Measurements from ENCODE around the gene FITM1. TPM values are rescaled to one million over a fixed set of nuclear protein-coding genes. Genes with fewer than 3 reads are reported as not detected.

The FITM1 gene
- 100 to 1,000 TPM in 8 of 10 donors, 10 to 100 TPM in 2; 68.5 to 142 (median 118) TPM for polyA plus RNA-seq (ENCODE audit: insufficient read length in 10 of 10)
- long read RNA-seq, donor 1, transcript FITM1-202 (1 exons, 800 nt) = minor isoform, 87 of 226 reads
- long read RNA-seq, donor 1, transcript FITM1-201 (2 exons, 1,194 nt) = major isoform, 139 of 226 reads
- long read RNA-seq, donor 1, partial matches to known transcripts = 0 of 226 reads
- long read RNA-seq, donor 1, other reads (novel, unspliced or antisense) = 0 of 226 reads
- long read RNA-seq, donor 2, transcript FITM1-201 (2 exons, 1,194 nt) = major isoform, 122 of 224 reads
- long read RNA-seq, donor 2, transcript FITM1-202 (1 exons, 800 nt) = minor isoform, 102 of 224 reads
- long read RNA-seq, donor 2, partial matches to known transcripts = 0 of 224 reads
- long read RNA-seq, donor 2, other reads (novel, unspliced or antisense) = 0 of 224 reads
- long read RNA-seq, donor 3 = 0 reads
- long read RNA-seq, donor 4, transcript FITM1-201 (2 exons, 1,194 nt) = minor isoform, 101 of 217 reads
- long read RNA-seq, donor 4, transcript FITM1-202 (1 exons, 800 nt) = major isoform, 116 of 217 reads
- long read RNA-seq, donor 4, partial matches to known transcripts = 0 of 217 reads
- long read RNA-seq, donor 4, other reads (novel, unspliced or antisense) = 0 of 217 reads
- long read RNA-seq, donor 5, transcript FITM1-202 (1 exons, 800 nt) = minor isoform, 97 of 232 reads
- long read RNA-seq, donor 5, transcript FITM1-201 (2 exons, 1,194 nt) = major isoform, 135 of 232 reads
- long read RNA-seq, donor 5, partial matches to known transcripts = 0 of 232 reads
- long read RNA-seq, donor 5, other reads (novel, unspliced or antisense) = 0 of 232 reads
- long read RNA-seq, donor 6, transcript FITM1-202 (1 exons, 800 nt) = major isoform, 165 of 314 reads
- long read RNA-seq, donor 6, transcript FITM1-201 (2 exons, 1,194 nt) = minor isoform, 149 of 314 reads
- long read RNA-seq, donor 6, partial matches to known transcripts = 0 of 314 reads
- long read RNA-seq, donor 6, other reads (novel, unspliced or antisense) = 0 of 314 reads
- long read RNA-seq, donor 7, transcript FITM1-202 (1 exons, 800 nt) = minor isoform, 79 of 164 reads
- long read RNA-seq, donor 7, transcript FITM1-201 (2 exons, 1,194 nt) = major isoform, 85 of 164 reads
- long read RNA-seq, donor 7, partial matches to known transcripts = 0 of 164 reads
- long read RNA-seq, donor 7, other reads (novel, unspliced or antisense) = 0 of 164 reads
- long read RNA-seq, donor 8, transcript FITM1-202 (1 exons, 800 nt) = major isoform, 61 of 110 reads
- long read RNA-seq, donor 8, transcript FITM1-201 (2 exons, 1,194 nt) = minor isoform, 49 of 110 reads
- long read RNA-seq, donor 8, partial matches to known transcripts = 0 of 110 reads
- long read RNA-seq, donor 8, other reads (novel, unspliced or antisense) = 0 of 110 reads
- long read RNA-seq, donor 9, transcript FITM1-202 (1 exons, 800 nt) = minor isoform, 14 of 29 reads
- long read RNA-seq, donor 9, transcript FITM1-201 (2 exons, 1,194 nt) = major isoform, 15 of 29 reads
- long read RNA-seq, donor 9, partial matches to known transcripts = 0 of 29 reads
- long read RNA-seq, donor 9, other reads (novel, unspliced or antisense) = 0 of 29 reads

GRCh38 chr14:24130380-24130716 is at the start of gene FITM1:
Gene FITM1 (plus strand): TSS chr14:24130659. CDS start chr14:24131564, 905 bp downstream.
- DNase-seq = no peak

GRCh38 chr14:24080888-24081738 is 49.3 kb upstream of the FITM1 start:
- peak in 1 of 3 donors; percentile 59 for DNase-seq

- no peak for DNase-seq
These were observed 48.7 kb upstream of the FITM1 start for GRCh38 chr14:24081739-24082211.

GRCh38 chr14:24082411-24083080 is 47.9 kb upstream of the FITM1 start:
- no peak for DNase-seq

GRCh38 chr14:24083462-24083861 is 47.0 kb upstream of the FITM1 start:
- no peak for DNase-seq

GRCh38 chr14:24084440-24084839 is 46.0 kb upstream of the FITM1 start:
- DNase-seq = no peak

- DNase-seq = no peak
These were observed 45.2 kb upstream of the FITM1 start for GRCh38 chr14:24085215-24085614.

GRCh38 chr14:24086193-24086955 is 44.1 kb upstream of the FITM1 start:
- DNase-seq = no peak

- DNase-seq = no peak
These were observed 43.5 kb upstream of the FITM1 start for GRCh38 chr14:24087004-24087403.

- no peak for DNase-seq
These were observed 42.4 kb upstream of the FITM1 start for GRCh38 chr14:24088095-24088494.

- no peak for DNase-seq
These were observed 40.6 kb upstream of the FITM1 start for GRCh38 chr14:24089890-24090289.

GRCh38 chr14:24092110-24092504 is 38.4 kb upstream of the FITM1 start:
- no peak for DNase-seq

- no peak for DNase-seq
These were observed 37.8 kb upstream of the FITM1 start for GRCh38 chr14:24092505-24093206.

- no peak for DNase-seq
These were observed 37.1 kb upstream of the FITM1 start for GRCh38 chr14:24093207-24093900.

GRCh38 chr14:24093901-24094840 is 36.3 kb upstream of the FITM1 start, which contains the start of gene PCK2:
Gene PCK2 (plus strand): TSS chr14:24094311. CDS start chr14:24094406, 95 bp downstream.
- peak; percentile 66 to 93 (median 86) for DNase-seq

GRCh38 chr14:24094841-24095270 is 35.6 kb upstream of the FITM1 start:
- DNase-seq = peak in 1 of 3 donors; percentile 42
